Natural killer cell (primary cell): ENCODE measurements around the gene TMEM141. TPM values are rescaled to one million over a fixed set of nuclear protein-coding genes. Genes with fewer than 3 reads are reported as not detected.
A peak's percentile ranks its signal among the peaks of the same experiment; 100 is the strongest.

Experiments
- ATAC-seq, 3 donors: fragments of 150-1000 bp in 2 of 3; fragments of 200-7000 bp in 1 of 3; cut with Tn5 transposase; 1 replicate in 1 of 3; 2 replicates in 2 of 3; pipeline ENCODE4 v1.10.0; 2021; ENCODE audit warnings: mild to moderate bottlenecking in 2 of 3, moderate library complexity in 2 of 3
- DNase-seq, 2 donors: peaks; one replicate each; pipeline versions ENCODE4 v3.0.0 to v3.0.0-alpha.2; 2013 to 2021; ENCODE audit warnings: mixed read lengths in 1 of 2
- H3K27ac ChIP-seq: one replicate; pipeline ENCODE4 v1.5.1; 2013; ENCODE audit warnings: mild to moderate bottlenecking, low read length
- H3K27me3 ChIP-seq: one replicate; pipeline ENCODE4 v1.6.1; 2013; ENCODE audit warnings: low read length; ENCODE audit not compliant: control insufficient read depth, insufficient read depth
- H3K36me3 ChIP-seq: one replicate; pipeline ENCODE4 v1.6.1; 2013; ENCODE audit warnings: low read length; ENCODE audit not compliant: control insufficient read depth, insufficient read depth
- H3K4me1 ChIP-seq: one replicate; pipeline ENCODE4 v1.6.1; 2013; ENCODE audit warnings: low read length; ENCODE audit not compliant: control insufficient read depth, insufficient read depth
- H3K4me3 ChIP-seq: one replicate; pipeline ENCODE4 v1.5.1; 2013; ENCODE audit warnings: low read length
- H3K9me3 ChIP-seq: one replicate; pipeline ENCODE4 v1.6.1; 2013; ENCODE audit warnings: low read length; ENCODE audit not compliant: control insufficient read depth, insufficient read depth
- H3K27ac Mint-ChIP-seq, 2 donors: one replicate each; pipeline ENCODE4 v1.8.0; 2022; ENCODE audit warnings: mild to moderate bottlenecking in 2 of 2, mixed read lengths in 2 of 2, moderate library complexity in 1 of 2
- H3K27me3 Mint-ChIP-seq, 2 donors: one replicate each; pipeline ENCODE4 v1.8.0; 2022; ENCODE audit warnings: low read depth in 2 of 2, mixed read lengths in 2 of 2
- H3K36me3 Mint-ChIP-seq: one replicate; pipeline ENCODE4 v1.8.0; 2022; ENCODE audit warnings: mixed read lengths
- H3K4me1 Mint-ChIP-seq, 2 donors: one replicate each; pipeline ENCODE4 v1.8.0; 2022; ENCODE audit warnings: mixed read lengths in 2 of 2
- H3K4me3 Mint-ChIP-seq: one replicate; pipeline ENCODE4 v1.8.0; 2022; ENCODE audit warnings: mild to moderate bottlenecking, moderate library complexity, mixed read lengths
- H3K9me3 Mint-ChIP-seq, 2 donors: one replicate each; pipeline ENCODE4 v1.8.0; 2022; ENCODE audit warnings: mixed read lengths in 2 of 2
- CTCF ChIP-seq: fragments of 200-600 bp; IDR thresholded peaks from one replicate; pipeline ENCODE4 v1.8.0; 2022; ENCODE audit warnings: antibody characterized with exemption
- WGBS: methylation state at CpG from one replicate; pipeline ENCODE4 v1.1.7; 2013; ENCODE audit warnings: missing lambda C conversion rate; ENCODE audit not compliant: insufficient coverage; 5-methylcytosine and 5-hydroxymethylcytosine counted together
- intact Hi-C: fragments of 100-400 bp; cut with micrococcal nuclease; formaldehyde crosslinking; loops from one replicate; pipeline ENCODE4 v1.14.2; 2022
- total RNA-seq, 4 donors: library from RNA; stranded (reverse); fragments of 120-200 nt in 1 of 4; gene quantifications; one replicate each; pipeline versions ENCODE4 v1.2.3 to v1.2.4, GENCODE V29; 2013 to 2022

The TMEM141 gene
- total RNA-seq, 3 donors from 2014 or later (not counting 1 experiment from before 2014, with no cell fraction given) = 22.4 to 26.9 (median 26.6) TPM

GRCh38 chr9:136748201-136748600, 42.9 kb upstream of the TMEM141 start, which contains the start of gene LCN6:
TSS of gene LCN6 (minus strand) at chr9:136748525. CDS start at chr9:136748483, 42 bp downstream.
- TF ChIP-seq CTCF = no peak
- H3K36me3 Mint-ChIP-seq = no peaks in the 10 kb centered on the region
- Histone ChIP-seq H3K9me3 (peaks cover 10% of the 10 kb centered on the region), H3K4me3 (no peak within 1 kb of the TSS), H3K4me1 (peaks cover 15% of the 10 kb centered on the region), H3K36me3 (no peaks in the 10 kb centered on the region), H3K27me3 (peaks cover 2% of the 10 kb centered on the region), H3K27ac (peak within 1 kb of the TSS; percentile 46)
- H3K9me3 Mint-ChIP-seq = peaks cover 5 to 6% of the 10 kb centered on the region in 2 donors
- DNase-seq (no peak), ATAC-seq (no peak)
- intact Hi-C loops = no loop called here
- peaks cover 14 to 18% of the 10 kb centered on the region in 2 donors for H3K27me3 Mint-ChIP-seq
- H3K4me3 Mint-ChIP-seq = no peak within 1 kb of the TSS
- no peak within 1 kb of the TSS for H3K27ac Mint-ChIP-seq
- WGBS = 68% methylated on average over 8 of the region's 8 CpGs
- no peaks in the 10 kb centered on the region for H3K4me1 Mint-ChIP-seq

GRCh38 chr9:136748666-136749611, 42.2 kb upstream of the TMEM141 start:
- Histone ChIP-seq H3K27me3 (no peaks in the 10 kb centered on the region), H3K4me3 (no peak overlapping the region), H3K4me1 (peaks cover 15% of the 10 kb centered on the region), H3K27ac (peak overlapping the region; percentile 46), H3K9me3 (peaks cover 10% of the 10 kb centered on the region), H3K36me3 (no peaks in the 10 kb centered on the region)
- 47% methylated on average over 21 of the region's 21 CpGs for WGBS
- H3K27me3 Mint-ChIP-seq = peaks cover 14 to 18% of the 10 kb centered on the region in 2 donors
- ATAC-seq (no peak), DNase-seq (no peak)
- H3K9me3 Mint-ChIP-seq = peaks cover 5 to 6% of the 10 kb centered on the region in 2 donors
- intact Hi-C loops = no loop called here
- H3K4me3 Mint-ChIP-seq = no peak overlapping the region
- H3K4me1 Mint-ChIP-seq = no peaks in the 10 kb centered on the region
- no peak for TF ChIP-seq CTCF
- H3K36me3 Mint-ChIP-seq = no peaks in the 10 kb centered on the region
- H3K27ac Mint-ChIP-seq = no peak overlapping the region

- no peak for ATAC-seq
- Mint-ChIP-seq H3K27ac (no peak overlapping the region), H3K4me1 (no peaks in the 10 kb centered on the region), H3K36me3 (no peaks in the 10 kb centered on the region), H3K27me3 (peaks cover 15 to 18% of the 10 kb centered on the region in 2 donors), H3K9me3 (peaks cover 5 to 6% of the 10 kb centered on the region in 2 donors), H3K4me3 (no peak overlapping the region)
- Histone ChIP-seq H3K4me3 (no peak overlapping the region), H3K36me3 (no peaks in the 10 kb centered on the region), H3K4me1 (peaks cover 25% of the 10 kb centered on the region), H3K27ac (no peak overlapping the region), H3K27me3 (no peaks in the 10 kb centered on the region), H3K9me3 (peaks cover 10% of the 10 kb centered on the region)
- WGBS = 66% methylated on average over 2 of the region's 2 CpGs
- no peak for TF ChIP-seq CTCF
- intact Hi-C loops = no loop called here
- DNase-seq = no peak
These were observed 40.6 kb upstream of the TMEM141 start for GRCh38 chr9:136750526-136750925.
